Muscle layer of duodenum (tissue), 2 donors: ENCODE results near the gene ALDH18A1.

Source experiments
- H3K27ac ChIP-seq: one replicate; pipeline ENCODE4 v1.7.0; 2013; ENCODE audit warnings: mild to moderate bottlenecking, low read length
- H3K27me3 ChIP-seq: one replicate; pipeline ENCODE4 v1.7.0; 2013; ENCODE audit warnings: low read depth, mild to moderate bottlenecking, control low read depth, low read length
- H3K36me3 ChIP-seq, 2 donors: one replicate each; pipeline ENCODE4 v1.7.0; 2013; ENCODE audit warnings: low read length in 2 of 2, control low read depth in 1 of 2, mild to moderate bottlenecking in 1 of 2; ENCODE audit not compliant: insufficient read depth in 2 of 2, control insufficient read depth in 1 of 2
- H3K4me1 ChIP-seq, 2 donors: one replicate each; pipeline ENCODE4 v1.7.0; 2013; ENCODE audit warnings: low read length in 2 of 2, mild to moderate bottlenecking in 2 of 2, control low read depth in 1 of 2, moderate library complexity in 1 of 2; ENCODE audit not compliant: insufficient read depth in 2 of 2, control insufficient read depth in 1 of 2
- H3K4me3 ChIP-seq, 2 donors: one replicate each; pipeline ENCODE4 v1.7.0; 2013; ENCODE audit warnings: low read length in 2 of 2, low read depth in 1 of 2, mild to moderate bottlenecking in 1 of 2
- H3K9me3 ChIP-seq, 2 donors: one replicate each; pipeline ENCODE4 v1.7.0; 2013; ENCODE audit warnings: low read length in 2 of 2, control low read depth in 1 of 2, mild to moderate bottlenecking in 1 of 2; ENCODE audit not compliant: control insufficient read depth in 1 of 2
- donor health status: healthy.

The ALDH18A1 gene

GRCh38 chr10:95613330-95613729, 43.2 kb downstream of the ALDH18A1 start:
- no peak overlapping the region for H3K4me3 ChIP-seq
- H3K4me1 ChIP-seq = peaks cover 0 to 4% of the 10 kb centered on the region in 2 donors
- H3K9me3 ChIP-seq = no peaks in the 10 kb centered on the region
- H3K27me3 ChIP-seq = no peaks in the 10 kb centered on the region
- H3K27ac ChIP-seq = peak overlapping the region; percentile 1
- peaks cover 78 to 83% of the 10 kb centered on the region in 2 donors for H3K36me3 ChIP-seq

- Histone ChIP-seq H3K9me3 (no peaks in the 10 kb centered on the region), H3K27ac (no peak overlapping the region), H3K4me3 (no peak overlapping the region), H3K36me3 (peaks cover 64 to 66% of the 10 kb centered on the region in 2 donors), H3K27me3 (no peaks in the 10 kb centered on the region), H3K4me1 (no peaks in the 10 kb centered on the region)
These were observed 45.8 kb downstream of the ALDH18A1 start for GRCh38 chr10:95610727-95611126.

GRCh38 chr10:95606922-95607321, 49.6 kb downstream of the ALDH18A1 start:
- H3K27ac ChIP-seq = no peak overlapping the region
- no peak overlapping the region for H3K4me3 ChIP-seq
- no peaks in the 10 kb centered on the region for H3K4me1 ChIP-seq
- H3K36me3 ChIP-seq = peaks cover 31 to 33% of the 10 kb centered on the region in 2 donors
- H3K27me3 ChIP-seq = no peaks in the 10 kb centered on the region
- H3K9me3 ChIP-seq = no peaks in the 10 kb centered on the region

GRCh38 chr10:95605163-95605562, 51.3 kb downstream of the ALDH18A1 start:
- Histone ChIP-seq H3K9me3 (no peaks in the 10 kb centered on the region), H3K4me3 (peak overlapping the region in 1 of 2 donors; percentile 6), H3K27me3 (no peaks in the 10 kb centered on the region), H3K36me3 (peaks cover 17 to 19% of the 10 kb centered on the region in 2 donors), H3K27ac (peak overlapping the region; percentile 86), H3K4me1 (no peaks in the 10 kb centered on the region)

GRCh38 chr10:95604630-95605029, 51.9 kb downstream of the ALDH18A1 start:
- peaks cover 14 to 15% of the 10 kb centered on the region in 2 donors for H3K36me3 ChIP-seq
- no peaks in the 10 kb centered on the region for H3K27me3 ChIP-seq
- no peaks in the 10 kb centered on the region for H3K4me1 ChIP-seq
- no peaks in the 10 kb centered on the region for H3K9me3 ChIP-seq
- peak overlapping the region; percentile 86 for H3K27ac ChIP-seq
- H3K4me3 ChIP-seq = peak overlapping the region in 1 of 2 donors; percentile 6

GRCh38 chr10:95602382-95602781, 54.1 kb downstream of the ALDH18A1 start:
- Histone ChIP-seq H3K4me1 (no peaks in the 10 kb centered on the region), H3K27me3 (no peaks in the 10 kb centered on the region), H3K36me3 (peaks cover 0 to 10% of the 10 kb centered on the region in 2 donors), H3K9me3 (no peaks in the 10 kb centered on the region), H3K27ac (no peak overlapping the region), H3K4me3 (no peak overlapping the region)

GRCh38 chr10:95601116-95601719, 55.3 kb downstream of the ALDH18A1 start:
- Histone ChIP-seq H3K27ac (peak overlapping the region; percentile 34), H3K4me3 (no peak overlapping the region), H3K27me3 (no peaks in the 10 kb centered on the region), H3K9me3 (no peaks in the 10 kb centered on the region), H3K4me1 (no peaks in the 10 kb centered on the region), H3K36me3 (peaks cover 0 to 5% of the 10 kb centered on the region in 2 donors)

- Histone ChIP-seq H3K4me3 (no peak overlapping the region), H3K36me3 (no peaks in the 10 kb centered on the region), H3K27ac (no peak overlapping the region), H3K4me1 (no peaks in the 10 kb centered on the region), H3K27me3 (no peaks in the 10 kb centered on the region), H3K9me3 (no peaks in the 10 kb centered on the region)
These were observed 56.4 kb downstream of the ALDH18A1 start for GRCh38 chr10:95600158-95600557.

- no peak overlapping the region for H3K4me3 ChIP-seq
- no peaks in the 10 kb centered on the region for H3K36me3 ChIP-seq
- no peak overlapping the region for H3K27ac ChIP-seq
- no peaks in the 10 kb centered on the region for H3K9me3 ChIP-seq
- no peaks in the 10 kb centered on the region for H3K4me1 ChIP-seq
- no peaks in the 10 kb centered on the region for H3K27me3 ChIP-seq
These were observed 58.7 kb downstream of the ALDH18A1 start for GRCh38 chr10:95597788-95598187.

- Histone ChIP-seq H3K4me1 (no peaks in the 10 kb centered on the region), H3K27me3 (no peaks in the 10 kb centered on the region), H3K9me3 (no peaks in the 10 kb centered on the region), H3K36me3 (no peaks in the 10 kb centered on the region), H3K4me3 (no peak overlapping the region), H3K27ac (no peak overlapping the region)
These were observed 68.5 kb downstream of the ALDH18A1 start for GRCh38 chr10:95588025-95588424.

- Histone ChIP-seq H3K27ac (no peak overlapping the region), H3K4me1 (no peaks in the 10 kb centered on the region), H3K27me3 (no peaks in the 10 kb centered on the region), H3K4me3 (no peak overlapping the region), H3K36me3 (no peaks in the 10 kb centered on the region), H3K9me3 (no peaks in the 10 kb centered on the region)
These were observed 76.5 kb downstream of the ALDH18A1 start for GRCh38 chr10:95579835-95580535.
